Measurements from ENCODE around the gene LYZL4. TPM values are rescaled to one million over a fixed set of nuclear protein-coding genes. Genes with fewer than 3 reads are reported as not detected.

The LYZL4 gene
- total RNA-seq, 1 donor from 2014 or later = not detected

- intact Hi-C loops (cut with micrococcal nuclease) = no loop called here
- peaks cover 8% of the 10 kb centered on the region for H3K27me3 Mint-ChIP-seq
- DNase-seq = no peak
- H3K27ac Mint-ChIP-seq = no peak overlapping the region
- H3K9me3 Mint-ChIP-seq = no peaks in the 10 kb centered on the region
- H3K4me3 Mint-ChIP-seq = no peak overlapping the region
- H3K4me1 Mint-ChIP-seq = no peaks in the 10 kb centered on the region
- no peaks in the 10 kb centered on the region for H3K36me3 Mint-ChIP-seq (ENCODE audit: low read depth)
These were observed 1.0 kb upstream of the LYZL4 start for GRCh38 chr3:42411429-42411828.

GRCh38 chr3:42408156-42408555 is 2.3 kb downstream of the LYZL4 start:
- DNase-seq = no peak
- intact Hi-C loops (cut with micrococcal nuclease) = no loop called here
- no peaks in the 10 kb centered on the region for H3K4me1 Mint-ChIP-seq
- H3K4me3 Mint-ChIP-seq = no peak overlapping the region
- peaks cover 2% of the 10 kb centered on the region for H3K27me3 Mint-ChIP-seq
- no peaks in the 10 kb centered on the region for H3K36me3 Mint-ChIP-seq (ENCODE audit: low read depth)
- no peak overlapping the region for H3K27ac Mint-ChIP-seq
- no peaks in the 10 kb centered on the region for H3K9me3 Mint-ChIP-seq

- Mint-ChIP-seq H3K4me3 (no peak overlapping the region), H3K4me1 (no peaks in the 10 kb centered on the region), H3K9me3 (no peaks in the 10 kb centered on the region), H3K27me3 (peaks cover 2% of the 10 kb centered on the region), H3K36me3 (ENCODE audit: low read depth) (no peaks in the 10 kb centered on the region), H3K27ac (no peak overlapping the region)
- intact Hi-C loops (cut with micrococcal nuclease) = no loop called here
- no peak for DNase-seq
These were observed 3.5 kb downstream of the LYZL4 start for GRCh38 chr3:42406727-42407450.

- Mint-ChIP-seq H3K9me3 (no peaks in the 10 kb centered on the region), H3K27me3 (peaks cover under 1% of the 10 kb centered on the region), H3K4me3 (no peak overlapping the region), H3K36me3 (ENCODE audit: low read depth) (no peaks in the 10 kb centered on the region), H3K4me1 (no peaks in the 10 kb centered on the region), H3K27ac (no peak overlapping the region)
- intact Hi-C loops (cut with micrococcal nuclease) = no loop called here
- no peak for DNase-seq
These were observed 4.6 kb downstream of the LYZL4 start for GRCh38 chr3:42405857-42406256.

GRCh38 chr3:42403737-42404136 is 6.7 kb downstream of the LYZL4 start:
- Mint-ChIP-seq H3K27me3 (no peaks in the 10 kb centered on the region), H3K36me3 (ENCODE audit: low read depth) (no peaks in the 10 kb centered on the region), H3K27ac (no peak overlapping the region), H3K4me1 (no peaks in the 10 kb centered on the region), H3K4me3 (no peak overlapping the region), H3K9me3 (no peaks in the 10 kb centered on the region)
- intact Hi-C loops (cut with micrococcal nuclease) = no loop called here
- DNase-seq = no peak

- no peak for DNase-seq
- no peaks in the 10 kb centered on the region for H3K9me3 Mint-ChIP-seq
- H3K4me1 Mint-ChIP-seq = no peaks in the 10 kb centered on the region
- H3K27me3 Mint-ChIP-seq = no peaks in the 10 kb centered on the region
- intact Hi-C loops (cut with micrococcal nuclease) = no loop called here
- H3K36me3 Mint-ChIP-seq (ENCODE audit: low read depth) = no peaks in the 10 kb centered on the region
- no peak overlapping the region for H3K27ac Mint-ChIP-seq
- H3K4me3 Mint-ChIP-seq = no peak overlapping the region
These were observed 7.9 kb downstream of the LYZL4 start for GRCh38 chr3:42402394-42403096.

GRCh38 chr3:42398080-42398479 is 12.3 kb downstream of the LYZL4 start:
- H3K9me3 Mint-ChIP-seq = no peaks in the 10 kb centered on the region
- DNase-seq = no peak
- H3K4me3 Mint-ChIP-seq = no peak overlapping the region
- H3K36me3 Mint-ChIP-seq (ENCODE audit: low read depth) = no peaks in the 10 kb centered on the region
- H3K4me1 Mint-ChIP-seq = no peaks in the 10 kb centered on the region
- no peaks in the 10 kb centered on the region for H3K27me3 Mint-ChIP-seq
- no peak overlapping the region for H3K27ac Mint-ChIP-seq
- intact Hi-C loops (cut with micrococcal nuclease) = no loop called here

- Mint-ChIP-seq H3K27me3 (no peaks in the 10 kb centered on the region), H3K36me3 (ENCODE audit: low read depth) (no peaks in the 10 kb centered on the region), H3K4me3 (no peak overlapping the region), H3K9me3 (no peaks in the 10 kb centered on the region), H3K4me1 (no peaks in the 10 kb centered on the region), H3K27ac (no peak overlapping the region)
- DNase-seq = no peak
- intact Hi-C loops (cut with micrococcal nuclease) = no loop called here
These were observed 12.8 kb downstream of the LYZL4 start for GRCh38 chr3:42397644-42398043.

GRCh38 chr3:42394579-42395288 is 15.7 kb downstream of the LYZL4 start:
- H3K9me3 Mint-ChIP-seq = no peaks in the 10 kb centered on the region
- intact Hi-C loops (cut with micrococcal nuclease) = no loop called here

GRCh38 chr3:42387802-42388651 is 22.4 kb downstream of the LYZL4 start:
- H3K27me3 Mint-ChIP-seq = peaks cover 3% of the 10 kb centered on the region
- H3K36me3 Mint-ChIP-seq (ENCODE audit: low read depth) = no peaks in the 10 kb centered on the region
- peak overlapping the region; percentile 40 for H3K4me3 Mint-ChIP-seq
- intact Hi-C loops (cut with micrococcal nuclease) = no loop called here
- H3K4me1 Mint-ChIP-seq = peaks cover 17% of the 10 kb centered on the region
- peak; percentile 71 for DNase-seq
- no peaks in the 10 kb centered on the region for H3K9me3 Mint-ChIP-seq
- H3K27ac Mint-ChIP-seq = peak overlapping the region; percentile 75

More at GRCh38 chr3:42394579-42395288, 15.7 kb downstream of the LYZL4 start:
- Mint-ChIP-seq H3K27ac (no peak overlapping the region), H3K36me3 (ENCODE audit: low read depth) (no peaks in the 10 kb centered on the region), H3K4me1 (no peaks in the 10 kb centered on the region), H3K27me3 (no peaks in the 10 kb centered on the region), H3K4me3 (no peak overlapping the region)
- no peak for DNase-seq

- Mint-ChIP-seq H3K4me3 (no peak overlapping the region), H3K27ac (no peak overlapping the region), H3K27me3 (peaks cover 3% of the 10 kb centered on the region), H3K9me3 (peaks cover 3% of the 10 kb centered on the region), H3K36me3 (ENCODE audit: low read depth) (no peaks in the 10 kb centered on the region), H3K4me1 (no peaks in the 10 kb centered on the region)
- intact Hi-C loops (cut with micrococcal nuclease) = no loop called here
- no peak for DNase-seq
These were observed 28.8 kb downstream of the LYZL4 start for GRCh38 chr3:42381551-42382082.

GRCh38 chr3:42377681-42378080 is 32.7 kb downstream of the LYZL4 start:
- Mint-ChIP-seq H3K9me3 (peaks cover 3% of the 10 kb centered on the region), H3K4me3 (no peak overlapping the region), H3K27me3 (peaks cover 11% of the 10 kb centered on the region), H3K27ac (no peak overlapping the region), H3K36me3 (ENCODE audit: low read depth) (no peaks in the 10 kb centered on the region), H3K4me1 (no peaks in the 10 kb centered on the region)
- no peak for DNase-seq
- intact Hi-C loops (cut with micrococcal nuclease) = no loop called here

- H3K4me1 Mint-ChIP-seq = no peaks in the 10 kb centered on the region
- H3K27me3 Mint-ChIP-seq = peaks cover 11% of the 10 kb centered on the region
- no peaks in the 10 kb centered on the region for H3K36me3 Mint-ChIP-seq (ENCODE audit: low read depth)
- H3K27ac Mint-ChIP-seq = no peak overlapping the region
- H3K4me3 Mint-ChIP-seq = no peak overlapping the region
- DNase-seq = no peak
- H3K9me3 Mint-ChIP-seq = peaks cover 3% of the 10 kb centered on the region
- intact Hi-C loops (cut with micrococcal nuclease) = no loop called here
These were observed 34.0 kb downstream of the LYZL4 start for GRCh38 chr3:42376344-42376798.
